GM19455 (cell line): ENCODE measurements around the gene CSNK2A2.

Experiments
- ATAC-seq: cut with Tn5 transposase; IDR thresholded peaks from one replicate; pipeline ENCODE4 v1.9.1; 2021; ENCODE audit not compliant: unreplicated experiment

Gene CSNK2A2

DNA sequence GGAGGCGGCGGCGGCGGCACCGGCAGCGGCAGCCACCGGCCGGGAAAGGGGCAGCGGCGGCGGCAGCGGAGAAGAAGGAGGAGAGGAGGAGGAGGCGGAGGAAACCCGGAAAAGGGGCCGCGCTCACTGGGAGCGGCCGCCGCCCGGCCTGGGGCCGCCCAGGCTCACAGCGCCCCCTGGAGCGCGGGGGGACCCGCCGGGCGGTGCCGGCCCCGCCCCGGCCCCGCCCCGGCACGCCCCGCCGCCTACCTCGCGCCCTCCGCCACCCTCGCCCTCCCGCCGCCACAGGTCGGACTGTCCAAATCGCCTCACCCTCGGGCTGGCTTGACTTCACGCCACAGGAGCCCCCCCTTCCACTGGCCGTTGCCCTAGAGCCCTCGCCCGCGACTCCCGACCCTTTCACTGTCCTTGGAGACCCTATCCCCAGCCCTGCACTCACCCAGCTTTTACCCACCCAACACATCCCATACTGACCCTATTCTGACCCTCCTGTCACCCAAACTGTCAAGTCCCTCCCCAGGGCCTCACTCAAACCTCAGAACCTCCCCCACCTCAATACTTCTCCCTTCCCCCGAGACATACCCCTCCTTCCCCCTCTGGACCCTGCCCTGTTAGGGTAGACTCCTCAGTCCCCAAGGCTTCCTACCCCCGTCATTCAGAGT lies at the start of gene CSNK2A2:
Gene CSNK2A2, minus strand, starts transcription at position 85 of the 662 bp plus-strand sequence. CDS start 370 bp downstream, outside the sequence.
- ATAC-seq: peak; percentile 77

DNA sequence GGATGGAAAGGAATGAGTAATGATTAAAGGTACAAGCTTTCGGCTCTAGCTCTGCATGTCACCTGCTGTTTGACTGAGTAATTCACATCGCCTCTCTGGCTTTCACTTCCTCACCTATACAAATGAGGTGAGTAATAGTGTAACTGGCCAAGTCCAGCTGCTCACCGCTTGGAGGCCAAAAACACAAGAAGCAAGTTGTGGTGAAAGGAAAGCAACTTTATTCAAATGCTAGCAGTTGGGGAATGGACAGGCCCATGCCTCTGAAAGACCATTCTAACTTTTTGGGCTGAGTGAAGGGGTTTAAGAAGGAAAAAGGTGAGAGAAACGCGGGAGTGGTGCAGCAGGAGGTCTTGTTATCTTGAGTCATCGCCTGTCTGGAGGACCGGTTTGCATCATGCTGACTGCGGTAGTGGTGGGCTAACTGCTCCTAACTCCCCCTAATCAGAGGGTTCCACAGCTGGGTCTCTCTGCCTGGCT lies 45.7 kb upstream of the CSNK2A2 start:
- peak; percentile 96 for ATAC-seq

DNA sequence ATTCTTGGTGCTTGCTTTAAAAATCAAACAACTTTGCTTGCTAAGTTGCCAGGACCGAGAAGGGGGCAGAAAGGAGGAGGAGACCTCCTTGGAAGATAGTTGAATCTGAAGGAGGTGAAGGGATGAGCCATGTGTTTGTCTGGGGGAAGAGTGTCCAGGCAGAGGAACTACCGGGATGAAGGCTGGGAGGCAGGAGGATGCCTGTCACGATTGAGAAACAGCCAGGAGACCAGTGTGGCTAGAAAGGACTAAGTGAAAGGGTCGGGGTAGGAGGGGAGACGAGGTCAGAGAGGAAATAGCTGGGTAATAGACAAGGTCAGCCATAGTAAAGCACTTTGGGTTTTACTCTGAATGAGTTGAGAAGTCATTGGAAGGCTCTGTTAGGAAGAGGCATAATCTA lies 38.9 kb upstream of the CSNK2A2 start:
- ATAC-seq: no peak

DNA sequence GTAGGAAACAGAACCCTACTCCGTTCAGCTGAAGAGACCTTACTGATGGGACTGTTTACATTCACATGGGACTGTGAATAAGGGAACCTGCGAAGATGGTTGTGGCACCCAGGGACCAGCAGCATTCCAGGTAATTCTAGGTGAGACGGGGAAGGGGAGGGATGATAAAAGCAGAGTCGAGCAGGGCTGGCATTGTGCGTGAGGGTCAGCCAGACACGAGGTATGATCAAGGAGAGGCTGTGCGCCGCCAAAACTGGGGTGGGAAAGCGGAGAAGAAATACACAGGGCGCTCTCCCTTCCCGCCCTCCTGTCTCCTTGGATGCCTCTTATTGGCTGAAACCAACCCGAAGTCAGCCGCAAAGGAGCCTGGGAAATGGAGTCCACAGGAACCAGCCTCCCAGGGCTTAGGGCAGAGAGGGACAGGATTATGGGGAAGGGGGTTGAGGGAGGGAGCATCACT lies 38.4 kb upstream of the CSNK2A2 start:
- peak; percentile 97 for ATAC-seq

DNA sequence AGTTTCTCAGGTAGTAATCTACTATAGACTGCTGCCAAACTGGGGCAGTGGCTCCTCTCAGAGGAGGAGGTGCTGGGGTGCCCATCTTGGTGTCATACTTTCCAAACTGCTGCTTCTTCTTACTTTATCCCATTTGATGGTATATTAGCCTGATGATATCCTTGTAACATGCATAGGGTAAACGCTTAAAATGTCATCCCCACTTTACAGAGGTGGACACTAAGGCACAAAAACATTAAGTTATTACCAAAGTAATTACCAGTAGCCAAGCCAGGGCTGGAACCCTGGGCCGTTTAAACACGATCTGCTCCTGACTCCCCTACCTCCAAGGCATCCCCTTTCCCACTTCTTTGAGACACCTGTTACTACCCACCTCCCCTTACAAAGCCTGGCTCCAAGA lies 37.8 kb upstream of the CSNK2A2 start:
- no peak for ATAC-seq

DNA sequence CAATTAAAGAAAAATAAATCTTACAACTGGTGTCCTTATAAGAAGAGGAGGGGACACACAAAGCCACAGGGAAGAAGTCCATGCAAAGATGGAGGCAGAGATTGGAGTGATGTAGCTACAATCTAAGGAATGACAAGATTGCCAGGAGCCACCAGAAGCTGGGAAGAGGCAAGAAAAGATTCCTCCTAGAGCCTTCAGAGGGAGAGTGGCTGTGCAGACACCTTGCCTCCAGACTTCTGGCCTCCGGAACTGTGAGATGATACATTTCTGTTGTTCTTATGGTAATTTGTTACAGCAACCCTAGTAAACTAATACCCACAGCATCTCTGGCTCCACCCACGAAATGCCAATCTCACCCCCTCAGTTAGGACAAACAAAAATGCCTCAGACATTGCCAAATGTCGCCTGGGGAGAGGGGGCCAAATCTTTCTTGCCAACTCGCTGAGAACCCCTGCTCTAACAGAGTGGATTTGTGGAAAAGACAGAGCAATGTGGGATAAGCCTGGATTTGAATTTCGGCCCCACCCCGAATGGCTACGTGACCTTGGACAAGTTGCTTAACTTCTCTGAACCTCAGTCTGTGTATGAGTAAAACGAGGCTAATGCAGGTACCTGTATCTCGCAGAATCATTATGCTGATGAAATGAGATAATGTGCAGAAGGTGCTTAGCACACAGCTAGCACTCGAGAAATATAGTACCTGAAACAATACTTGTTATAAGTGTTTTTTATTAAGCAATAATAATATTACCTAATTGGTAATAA lies 37.1 kb upstream of the CSNK2A2 start:
- no peak for ATAC-seq

DNA sequence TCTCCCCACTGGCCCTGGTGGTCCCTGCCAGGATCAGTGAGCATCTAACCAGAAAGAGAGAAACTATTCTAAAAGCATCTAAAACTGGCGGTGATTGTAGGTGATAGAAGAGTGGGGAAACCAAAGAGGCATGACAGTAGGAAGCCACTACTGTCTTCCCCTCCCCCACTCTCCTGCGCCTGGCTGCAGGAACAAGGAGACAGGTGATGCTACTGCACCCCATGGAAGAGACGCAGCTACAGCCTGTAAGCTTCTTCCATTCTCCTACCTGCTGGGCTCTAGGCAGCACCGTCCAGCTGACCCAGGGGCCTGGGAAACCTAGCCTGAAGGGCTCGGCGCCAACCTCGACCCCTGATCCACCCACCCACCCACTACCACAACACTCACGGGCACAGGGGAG lies 32.4 kb upstream of the CSNK2A2 start:
- ATAC-seq: no peak

DNA sequence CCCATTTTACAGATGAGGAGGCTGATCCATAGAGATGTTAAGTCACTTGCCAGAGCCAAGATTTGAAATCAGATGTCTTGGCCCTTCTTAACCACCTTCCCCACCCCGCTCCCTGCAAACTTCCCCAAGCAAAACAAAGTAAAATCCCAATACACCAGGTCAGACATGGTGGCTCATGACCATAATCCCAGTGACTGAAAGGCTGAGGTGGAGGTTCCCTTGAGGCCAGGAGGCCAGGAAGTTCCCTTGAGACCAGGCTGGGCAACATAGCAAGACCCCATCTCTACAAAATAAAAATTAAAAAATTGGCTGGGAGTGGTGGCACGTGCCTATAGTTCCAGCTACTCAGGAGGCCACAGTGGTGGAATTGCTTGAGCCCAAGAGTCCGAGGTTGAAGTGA lies 28.9 kb upstream of the CSNK2A2 start:
- no peak for ATAC-seq

DNA sequence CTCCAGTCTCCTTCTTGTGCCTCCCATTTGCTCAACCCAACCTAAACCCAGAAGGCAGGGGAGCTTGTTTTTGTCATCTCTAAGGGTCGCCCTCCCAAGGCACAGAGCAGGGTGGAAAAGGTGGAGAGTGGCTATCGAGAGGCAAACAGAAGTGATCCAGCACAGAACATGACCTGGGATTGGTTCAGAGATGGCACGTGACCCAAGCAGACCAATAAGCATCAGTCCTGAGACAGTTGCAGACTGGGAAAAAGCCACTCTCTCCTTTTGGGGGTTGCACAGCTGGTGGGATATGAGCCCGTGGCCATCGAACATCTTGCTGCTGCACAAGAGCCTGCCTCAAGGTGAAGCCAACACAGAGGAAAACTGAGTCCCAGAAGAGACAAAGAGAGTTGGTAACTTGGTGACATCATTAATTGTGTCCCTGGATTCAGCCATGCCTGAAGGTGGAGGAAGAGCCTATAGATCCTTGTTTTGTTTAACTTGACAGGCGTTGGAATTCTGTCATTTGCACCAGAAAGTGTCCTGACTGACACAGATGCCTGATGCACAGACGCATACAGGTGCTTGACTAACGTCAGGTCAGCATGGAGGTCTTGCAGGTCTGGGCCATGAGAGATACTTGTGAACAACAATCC lies 28.2 kb upstream of the CSNK2A2 start:
- ATAC-seq: no peak

DNA sequence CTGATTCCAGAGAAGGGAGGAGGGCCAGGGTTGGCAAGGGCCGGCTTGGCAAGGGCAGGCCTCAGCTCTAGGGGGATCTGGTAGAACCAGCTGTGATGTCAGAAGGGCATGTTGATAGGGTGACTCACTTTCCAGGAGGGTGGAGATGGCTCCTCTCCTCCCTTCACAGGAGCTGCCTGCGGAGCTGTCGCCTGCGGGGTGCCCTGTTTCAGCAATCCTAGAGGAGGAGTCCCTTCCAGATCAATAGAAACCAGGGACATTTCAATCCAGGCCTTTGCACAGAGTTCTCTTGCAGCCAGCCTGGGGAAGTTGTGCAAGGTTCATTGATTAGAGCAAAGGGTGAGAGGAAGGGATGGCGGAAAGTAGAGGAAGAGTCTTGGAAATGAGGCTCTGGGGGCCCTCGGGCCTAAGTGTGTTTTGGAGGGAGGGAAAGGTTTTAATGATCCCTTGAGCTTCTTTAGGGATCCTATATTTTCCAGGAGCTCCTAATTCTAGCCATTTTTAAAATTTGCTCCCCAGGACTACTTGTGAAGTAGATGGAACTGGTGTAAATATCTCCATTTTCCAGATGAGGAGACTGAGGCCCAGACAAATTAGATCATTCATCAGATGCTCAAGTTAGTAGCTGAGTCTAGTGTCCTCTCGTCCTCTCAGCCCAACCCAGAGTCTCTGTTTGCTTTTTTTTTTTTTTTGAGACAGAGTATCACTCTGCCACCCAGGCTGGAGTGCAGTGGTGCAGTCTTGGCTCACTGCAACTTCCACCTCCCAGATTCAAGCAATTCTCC lies 24.8 kb upstream of the CSNK2A2 start:
- no peak for ATAC-seq

DNA sequence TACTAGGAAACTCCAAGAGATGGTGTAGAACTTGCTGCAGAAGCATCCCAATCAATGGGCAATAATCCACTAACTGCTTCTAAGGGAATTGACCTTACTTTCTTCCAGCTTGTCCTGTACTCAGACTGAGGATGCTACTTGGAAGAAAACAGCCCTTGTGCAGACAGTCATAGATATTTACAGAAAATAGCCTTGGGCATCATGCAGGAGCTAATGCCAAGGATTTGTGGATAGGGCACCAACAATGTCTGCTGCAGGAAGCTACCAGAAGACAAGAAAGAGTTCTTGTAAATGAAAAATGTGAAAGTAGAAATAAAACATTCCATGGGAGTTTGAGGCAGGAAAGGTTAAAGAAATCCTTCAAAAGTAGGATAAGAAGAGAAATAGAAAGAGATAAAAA lies 21.5 kb upstream of the CSNK2A2 start:
- no peak for ATAC-seq

DNA sequence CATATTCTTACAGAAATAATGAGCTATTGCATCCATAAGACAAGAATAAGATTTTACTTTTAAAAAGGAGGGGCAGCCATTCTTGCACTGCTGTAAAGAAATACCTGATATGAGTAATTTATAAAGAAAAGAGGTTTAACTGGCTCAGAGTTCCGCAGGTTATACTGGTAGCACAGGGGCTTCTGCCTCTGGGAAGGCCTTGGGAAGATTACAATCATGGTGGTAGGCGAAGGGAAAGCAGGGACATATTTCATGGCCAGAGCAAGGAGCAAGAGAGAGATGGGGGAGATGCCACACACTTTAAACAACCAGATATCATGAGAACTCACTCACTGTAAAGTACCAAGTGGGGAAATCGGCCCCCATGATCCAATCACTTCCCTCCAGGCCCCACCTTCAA lies 20.9 kb upstream of the CSNK2A2 start:
- no peak for ATAC-seq

DNA sequence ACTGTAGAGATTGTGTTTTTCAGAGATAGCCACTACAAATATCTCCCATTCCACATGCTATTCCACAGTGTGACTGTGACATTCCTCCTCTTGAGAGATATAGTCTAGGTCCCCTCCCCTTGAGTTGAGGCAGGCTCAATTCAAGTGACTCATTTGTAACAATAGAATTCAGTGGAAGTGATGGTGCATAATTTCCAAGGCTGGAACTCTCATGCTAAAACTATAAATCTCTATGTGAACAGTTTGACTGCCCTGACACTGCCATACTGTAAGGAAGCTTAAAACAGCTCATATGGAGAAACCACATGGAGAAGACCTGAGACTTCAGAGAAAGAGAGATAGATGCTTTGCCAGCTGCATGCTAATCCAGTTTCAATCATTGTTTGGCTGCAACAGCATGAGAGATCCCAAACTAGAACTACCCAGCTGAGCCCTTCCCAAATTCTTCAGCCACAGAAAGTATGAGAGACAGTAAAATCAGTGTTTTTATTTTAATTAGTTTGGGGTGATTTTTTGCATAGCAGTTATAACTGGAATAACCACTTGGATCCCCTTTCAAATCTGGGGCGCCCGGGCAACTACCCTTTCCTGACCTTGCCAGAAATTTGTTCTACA lies 19.5 kb upstream of the CSNK2A2 start:
- no peak for ATAC-seq

DNA sequence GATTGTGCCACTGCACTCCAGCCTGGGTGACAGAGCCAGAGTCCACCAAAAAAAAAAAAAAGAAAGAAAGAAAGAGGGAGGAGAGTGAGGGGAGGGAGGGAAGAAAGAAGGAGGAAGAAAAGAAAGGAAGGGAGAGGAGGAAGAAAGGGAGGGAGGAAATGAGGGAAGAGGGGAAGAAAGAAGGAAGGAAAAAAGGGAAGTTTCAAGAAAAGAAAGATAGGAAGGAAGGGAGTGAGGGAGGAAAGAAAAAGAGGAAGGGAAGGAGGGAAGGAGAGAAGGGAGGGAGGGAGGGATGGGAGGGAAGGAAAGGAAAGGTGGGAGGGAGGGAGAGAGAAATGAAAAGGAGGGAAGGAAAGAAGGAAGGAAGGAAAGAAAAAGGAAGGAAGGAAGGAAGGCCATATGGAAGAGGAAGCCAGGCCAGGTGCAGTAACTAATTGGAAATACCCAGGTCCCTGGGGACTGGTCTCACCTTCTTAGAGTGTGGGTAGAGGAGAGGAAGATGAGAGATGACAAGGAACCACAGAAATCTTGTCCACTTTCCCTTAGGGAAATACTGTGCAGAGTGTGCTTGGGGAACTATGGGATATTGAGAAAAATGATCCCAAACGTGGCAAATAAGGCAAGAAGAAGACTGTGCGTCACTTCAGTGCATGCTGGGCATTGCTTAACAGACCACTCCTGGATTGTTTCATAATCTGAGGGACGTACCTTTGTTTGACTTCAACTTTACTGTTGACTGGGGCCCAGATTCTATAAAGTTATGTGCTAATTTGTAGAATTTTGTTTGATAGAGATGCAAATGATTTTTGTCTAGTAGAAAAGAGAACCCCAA lies 15.1 kb upstream of the CSNK2A2 start:
- no peak for ATAC-seq

DNA sequence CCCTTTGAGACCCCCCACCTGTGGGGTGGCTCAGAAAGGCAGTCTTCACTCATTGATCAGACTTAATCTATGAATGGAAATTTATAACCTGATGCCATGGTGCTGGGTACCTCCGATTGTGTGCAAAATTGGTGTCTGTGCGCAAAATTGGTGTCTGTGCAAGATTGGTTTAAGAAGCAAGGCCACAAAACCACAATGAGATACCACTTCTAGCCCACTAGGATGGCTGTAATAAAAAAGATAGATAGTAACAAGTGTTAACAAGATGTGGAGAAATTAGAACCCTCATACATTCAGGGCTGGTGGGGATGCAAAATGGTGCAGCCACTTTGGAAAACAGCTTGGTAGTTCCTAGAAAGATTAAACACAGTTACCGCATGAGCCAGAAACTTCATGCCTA lies 13.9 kb upstream of the CSNK2A2 start:
- ATAC-seq: no peak

DNA sequence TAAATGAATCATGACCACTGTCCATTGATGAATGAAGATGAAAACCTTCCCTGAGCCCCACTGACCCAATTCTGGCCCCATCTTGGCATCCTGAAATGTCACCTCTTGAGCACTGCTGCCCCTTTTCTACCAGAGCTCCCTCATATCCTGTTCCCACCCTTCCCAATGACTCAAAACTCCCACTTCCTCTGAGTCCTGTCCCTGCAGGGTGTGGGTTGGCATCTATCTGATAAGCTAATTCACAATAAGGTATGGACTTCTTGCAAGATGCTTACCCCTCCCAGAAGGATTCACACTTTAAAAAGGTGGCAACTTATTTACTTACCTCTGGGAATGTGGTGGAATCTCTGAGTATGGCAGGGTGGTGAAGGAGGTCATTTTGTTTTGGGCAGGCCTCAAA lies 13.3 kb upstream of the CSNK2A2 start:
- no peak for ATAC-seq

DNA sequence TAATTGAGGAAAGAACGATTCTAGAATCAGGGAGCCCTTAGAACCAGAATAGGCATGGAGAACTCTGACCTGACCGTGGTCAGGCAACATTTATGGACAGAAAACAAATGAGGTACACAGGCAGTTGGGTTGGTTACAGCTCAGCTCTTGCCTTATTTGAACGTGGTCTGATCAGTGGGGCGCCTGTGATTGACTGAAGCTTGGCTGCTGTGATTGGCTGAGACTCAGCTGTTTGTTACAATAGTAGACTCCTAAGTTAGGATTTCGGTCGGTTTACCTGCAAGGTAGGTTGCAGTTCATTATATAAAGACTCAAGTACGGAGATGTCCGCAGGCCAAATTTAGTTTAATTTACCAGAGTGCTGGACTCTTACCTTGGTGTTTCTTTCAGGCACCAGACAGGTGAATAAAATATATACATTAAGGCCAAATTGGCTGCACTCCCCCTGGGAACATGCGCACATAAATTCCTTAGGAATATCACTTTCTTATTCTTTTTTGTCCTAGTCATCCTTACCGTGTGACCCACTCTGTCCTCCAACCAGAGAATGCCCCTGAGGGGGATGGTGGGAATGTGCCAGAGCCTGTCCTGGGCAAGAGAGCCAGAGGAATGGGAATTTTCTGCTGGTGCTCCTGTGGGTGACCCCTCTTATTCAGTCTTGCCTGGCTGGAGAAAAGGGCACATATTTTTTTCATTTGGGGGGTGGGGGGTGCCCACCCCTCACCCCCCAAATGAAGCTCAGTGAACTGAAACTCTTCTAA lies 7.5 kb upstream of the CSNK2A2 start:
- ATAC-seq: no peak

DNA sequence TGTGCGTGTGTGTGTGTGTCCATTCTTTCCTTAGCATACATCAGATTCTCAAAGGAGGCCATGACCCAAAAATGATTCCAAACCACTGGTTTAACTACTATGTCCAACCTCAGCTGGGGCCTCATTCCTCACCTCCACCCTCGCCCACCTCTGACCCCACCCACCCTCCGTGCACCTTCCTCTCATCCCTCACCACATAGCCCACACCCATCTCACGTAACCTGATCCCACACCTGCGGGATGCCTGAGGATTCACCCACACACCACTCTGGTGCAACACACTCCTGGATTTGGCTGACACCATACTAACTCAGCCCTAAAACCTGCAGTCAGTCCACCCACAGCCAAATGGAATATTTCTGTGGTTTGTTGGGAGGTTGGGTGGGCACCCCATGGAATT lies 3.3 kb upstream of the CSNK2A2 start:
- no peak for ATAC-seq
